B cell (primary cell): ENCODE data around the gene ZNF19.

Experiments used
- EZH2 ChIP-seq: IDR thresholded peaks from 2 replicates; pipeline ENCODE4 v1.6.1; 2012; ENCODE audit warnings: borderline replicate concordance, low read depth, mild to moderate bottlenecking, moderate library complexity, low read length; ENCODE audit not compliant: insufficient read depth, poor library complexity, severe bottlenecking
- TF ChIP-seq, protein P1 (sequence below): fragments of 200-600 bp; IDR thresholded peaks from one replicate; pipeline ENCODE4 v1.8.0; 2022; ENCODE audit warnings: antibody characterized with exemption, mild to moderate bottlenecking

DNA sequence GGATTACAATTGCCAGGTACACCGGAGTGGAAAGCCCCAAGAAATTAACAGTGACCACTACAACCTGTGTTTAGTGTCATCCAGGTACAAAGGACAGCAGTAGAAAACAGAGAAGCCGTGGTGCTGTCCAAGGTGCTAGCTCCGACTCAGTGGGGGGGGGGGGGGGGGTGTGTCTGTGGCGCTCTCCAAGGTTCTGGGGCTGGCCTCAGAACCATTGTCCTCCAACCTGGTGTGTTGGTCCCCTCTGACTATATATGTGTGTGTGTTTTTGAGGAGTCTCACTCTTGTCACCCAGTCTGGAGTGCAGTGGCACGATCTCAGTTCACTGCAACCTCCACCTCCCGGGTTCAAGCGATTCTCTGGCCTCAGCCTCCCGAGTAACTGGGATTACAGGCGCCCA, 21.3 kb downstream of the ZNF19 start:
- TF ChIP-seq EZH2, result no peak
- TF ChIP-seq, protein P1, sequence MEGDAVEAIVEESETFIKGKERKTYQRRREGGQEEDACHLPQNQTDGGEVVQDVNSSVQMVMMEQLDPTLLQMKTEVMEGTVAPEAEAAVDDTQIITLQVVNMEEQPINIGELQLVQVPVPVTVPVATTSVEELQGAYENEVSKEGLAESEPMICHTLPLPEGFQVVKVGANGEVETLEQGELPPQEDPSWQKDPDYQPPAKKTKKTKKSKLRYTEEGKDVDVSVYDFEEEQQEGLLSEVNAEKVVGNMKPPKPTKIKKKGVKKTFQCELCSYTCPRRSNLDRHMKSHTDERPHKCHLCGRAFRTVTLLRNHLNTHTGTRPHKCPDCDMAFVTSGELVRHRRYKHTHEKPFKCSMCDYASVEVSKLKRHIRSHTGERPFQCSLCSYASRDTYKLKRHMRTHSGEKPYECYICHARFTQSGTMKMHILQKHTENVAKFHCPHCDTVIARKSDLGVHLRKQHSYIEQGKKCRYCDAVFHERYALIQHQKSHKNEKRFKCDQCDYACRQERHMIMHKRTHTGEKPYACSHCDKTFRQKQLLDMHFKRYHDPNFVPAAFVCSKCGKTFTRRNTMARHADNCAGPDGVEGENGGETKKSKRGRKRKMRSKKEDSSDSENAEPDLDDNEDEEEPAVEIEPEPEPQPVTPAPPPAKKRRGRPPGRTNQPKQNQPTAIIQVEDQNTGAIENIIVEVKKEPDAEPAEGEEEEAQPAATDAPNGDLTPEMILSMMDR, result no peak
